ENCODE results near the gene NFIX.

NFIX gene

GRCh38 chr19:13060233-13060963 is 65.1 kb downstream of the NFIX start:
- no peak for DNase-seq

- peak; percentile 12 for DNase-seq
These were observed 66.0 kb downstream of the NFIX start for GRCh38 chr19:13060964-13061927.

GRCh38 chr19:13062317-13062716 is 67.0 kb downstream of the NFIX start:
- DNase-seq, result no peak

GRCh38 chr19:13063461-13064091 is 68.3 kb downstream of the NFIX start:
- DNase-seq, result no peak

GRCh38 chr19:13064092-13064489 is 68.8 kb downstream of the NFIX start:
- DNase-seq, result no peak

- no peak for DNase-seq
These were observed 71.0 kb downstream of the NFIX start for GRCh38 chr19:13066226-13066625.

- no peak for DNase-seq
These were observed 71.9 kb downstream of the NFIX start for GRCh38 chr19:13066933-13067807.

GRCh38 chr19:13068085-13068846 is 73.0 kb downstream of the NFIX start:
- no peak for DNase-seq

GRCh38 chr19:13069415-13070359 is 74.4 kb downstream of the NFIX start:
- DNase-seq, result no peak

- DNase-seq, result no peak
These were observed 75.3 kb downstream of the NFIX start for GRCh38 chr19:13070425-13071140.

GRCh38 chr19:13071444-13072187 is 76.3 kb downstream of the NFIX start:
- DNase-seq, result no peak

GRCh38 chr19:13072188-13072908 is 77.1 kb downstream of the NFIX start:
- DNase-seq, result no peak

- no peak for DNase-seq
These were observed 78.0 kb downstream of the NFIX start for GRCh38 chr19:13073263-13073662.

- DNase-seq, result no peak
These were observed 79.1 kb downstream of the NFIX start for GRCh38 chr19:13074378-13074777.

GRCh38 chr19:13076320-13076719 is 81.0 kb downstream of the NFIX start:
- no peak for DNase-seq

GRCh38 chr19:13076787-13077186 is 81.5 kb downstream of the NFIX start:
- no peak for DNase-seq

GRCh38 chr19:13077240-13077639 is 82.0 kb downstream of the NFIX start:
- DNase-seq, result no peak

GRCh38 chr19:13078381-13078780 is 83.1 kb downstream of the NFIX start:
- DNase-seq, result no peak

Measured in NCI-H2081 treated with DMSO at 0.1 percent for 48 hours (cell line).